Fibroblast of the aortic adventitia (primary cell): ENCODE results near the gene YOD1. TPM values are rescaled to one million over a fixed set of nuclear protein-coding genes. Genes with fewer than 3 reads are reported as not detected.

Experiments used
- DNase-seq: peaks from one replicate; pipeline ENCODE4 v3.0.0-alpha.2; 2010; ENCODE audit warnings: low read depth
- H3K4me3 ChIP-seq: 2 replicates; pipeline ENCODE4 v1.5.1; 2011; ENCODE audit warnings: low read depth, mild to moderate bottlenecking, control low read depth, low read length, moderate library complexity
- CTCF ChIP-seq: IDR thresholded peaks from 2 replicates; pipeline ENCODE4 v1.5.1; 2011; ENCODE audit warnings: mild to moderate bottlenecking, low read length, control low read depth, inconsistent platforms; ENCODE audit not compliant: insufficient read depth
- total RNA-seq: library from RNA; depleted of rRNA; stranded (reverse); fragments of >200 nt; gene quantifications from 2 replicates; pipeline ENCODE4 v1.2.3, GENCODE V29; 2012; ENCODE audit warnings: low replicate concordance

The YOD1 gene
- total RNA-seq, 1 donor: 10.1 TPM

GRCh38 chr1:207088161-207088560 is 37.2 kb upstream of the YOD1 start:
- DNase-seq: peak; percentile 39
- TF ChIP-seq CTCF: no peak
- no peak overlapping the region for H3K4me3 ChIP-seq

- TF ChIP-seq CTCF: no peak
- no peak for DNase-seq
- H3K4me3 ChIP-seq: no peak overlapping the region
These were observed 34.9 kb upstream of the YOD1 start for GRCh38 chr1:207085887-207086286.

- H3K4me3 ChIP-seq: no peak overlapping the region
- DNase-seq: peak; percentile 59
- peak; percentile 59 for TF ChIP-seq CTCF
These were observed 33.7 kb upstream of the YOD1 start for GRCh38 chr1:207084701-207085180.

- no peak for TF ChIP-seq CTCF
- no peak for DNase-seq
- no peak overlapping the region for H3K4me3 ChIP-seq
These were observed 33.2 kb upstream of the YOD1 start for GRCh38 chr1:207084232-207084631.

- no peak overlapping the region for H3K4me3 ChIP-seq
- DNase-seq: no peak
- no peak for TF ChIP-seq CTCF
These were observed 30.8 kb upstream of the YOD1 start for GRCh38 chr1:207081806-207082205.

- H3K4me3 ChIP-seq: no peak overlapping the region
- no peak for DNase-seq
- TF ChIP-seq CTCF: no peak
These were observed 30.1 kb upstream of the YOD1 start for GRCh38 chr1:207081088-207081487.

GRCh38 chr1:207079706-207080241 is 28.8 kb upstream of the YOD1 start:
- TF ChIP-seq CTCF: no peak
- no peak for DNase-seq
- no peak overlapping the region for H3K4me3 ChIP-seq
